Measurements from ENCODE around the gene SCCPDH.
A peak's percentile ranks its signal among the peaks of the same experiment; 100 is the strongest.
"Not testable (repeated sequence)": the region's sequence is repeated elsewhere in the genome, so short reads cannot be mapped to it uniquely, and the experiment has no call there.

SCCPDH gene

GRCh38 chr1:246801241-246802020, 77.2 kb downstream of the SCCPDH start:
- no peaks in the 10 kb centered on the region for H3K27me3 ChIP-seq (ENCODE audit: control insufficient read depth, insufficient read depth, low read length)
- H3K4me1 ChIP-seq (ENCODE audit: control insufficient read depth, insufficient read depth, low read length) = peaks cover 12% of the 10 kb centered on the region
- H3K4me3 ChIP-seq (ENCODE audit: low read depth, low read length) = no peak overlapping the region
- no peaks in the 10 kb centered on the region for H3K36me3 ChIP-seq (ENCODE audit: control insufficient read depth, insufficient read depth, low read length)
- H3K9ac ChIP-seq (ENCODE audit: low read length) = no peak overlapping the region
- no peaks in the 10 kb centered on the region for H3K9me3 ChIP-seq (ENCODE audit: control insufficient read depth, insufficient read depth, low read depth, low read length)
- no peak overlapping the region for H3K27ac ChIP-seq (ENCODE audit: low read depth, low read length)

GRCh38 chr1:246803373-246803772, 79.2 kb downstream of the SCCPDH start:
- no peaks in the 10 kb centered on the region for H3K9me3 ChIP-seq (ENCODE audit: control insufficient read depth, insufficient read depth, low read depth, low read length)
- no peak overlapping the region for H3K9ac ChIP-seq (ENCODE audit: low read length)
- H3K4me1 ChIP-seq (ENCODE audit: control insufficient read depth, insufficient read depth, low read length) = peaks cover 16% of the 10 kb centered on the region
- H3K4me3 ChIP-seq (ENCODE audit: low read depth, low read length) = no peak overlapping the region
- no peak overlapping the region for H3K27ac ChIP-seq (ENCODE audit: low read depth, low read length)
- H3K27me3 ChIP-seq (ENCODE audit: control insufficient read depth, insufficient read depth, low read length) = no peaks in the 10 kb centered on the region
- H3K36me3 ChIP-seq (ENCODE audit: control insufficient read depth, insufficient read depth, low read length) = no peaks in the 10 kb centered on the region

- Histone ChIP-seq H3K9ac (ENCODE audit: low read length) (no peak overlapping the region), H3K4me1 (ENCODE audit: control insufficient read depth, insufficient read depth, low read length) (peaks cover 11% of the 10 kb centered on the region), H3K9me3 (ENCODE audit: control insufficient read depth, insufficient read depth, low read depth, low read length) (no peaks in the 10 kb centered on the region), H3K27me3 (ENCODE audit: control insufficient read depth, insufficient read depth, low read length) (no peaks in the 10 kb centered on the region), H3K27ac (ENCODE audit: low read depth, low read length) (no peak overlapping the region), H3K36me3 (ENCODE audit: control insufficient read depth, insufficient read depth, low read length) (no peaks in the 10 kb centered on the region), H3K4me3 (ENCODE audit: low read depth, low read length) (no peak overlapping the region)
Observed at GRCh38 chr1:246803883-246804282, 79.7 kb downstream of the SCCPDH start.

- H3K4me3 ChIP-seq (ENCODE audit: low read depth, low read length) = no peak overlapping the region
- no peaks in the 10 kb centered on the region for H3K27me3 ChIP-seq (ENCODE audit: control insufficient read depth, insufficient read depth, low read length)
- H3K36me3 ChIP-seq (ENCODE audit: control insufficient read depth, insufficient read depth, low read length) = no peaks in the 10 kb centered on the region
- H3K27ac ChIP-seq (ENCODE audit: low read depth, low read length) = no peak overlapping the region
- H3K9me3 ChIP-seq (ENCODE audit: control insufficient read depth, insufficient read depth, low read depth, low read length) = peaks cover 8% of the 10 kb centered on the region; the same call in 1 of the 2 replicates
- no peak overlapping the region for H3K9ac ChIP-seq (ENCODE audit: low read length)
- peaks cover 4% of the 10 kb centered on the region; the same call in 1 of the 2 replicates for H3K4me1 ChIP-seq (ENCODE audit: control insufficient read depth, insufficient read depth, low read length)
Observed at GRCh38 chr1:246805135-246805716, 81.0 kb downstream of the SCCPDH start.

GRCh38 chr1:246809473-246809872, 85.3 kb downstream of the SCCPDH start:
- H3K9ac ChIP-seq (ENCODE audit: low read length) = no peak overlapping the region
- no peaks in the 10 kb centered on the region for H3K27me3 ChIP-seq (ENCODE audit: control insufficient read depth, insufficient read depth, low read length)
- H3K9me3 ChIP-seq (ENCODE audit: control insufficient read depth, insufficient read depth, low read depth, low read length) = peaks cover 8% of the 10 kb centered on the region; the same call in 1 of the 2 replicates
- H3K4me1 ChIP-seq (ENCODE audit: control insufficient read depth, insufficient read depth, low read length) = peaks cover 14% of the 10 kb centered on the region
- no peak overlapping the region for H3K27ac ChIP-seq (ENCODE audit: low read depth, low read length)
- H3K36me3 ChIP-seq (ENCODE audit: control insufficient read depth, insufficient read depth, low read length) = no peaks in the 10 kb centered on the region
- H3K4me3 ChIP-seq (ENCODE audit: low read depth, low read length) = no peak overlapping the region

- Histone ChIP-seq H3K27me3 (ENCODE audit: control insufficient read depth, insufficient read depth, low read length) (no peaks in the 10 kb centered on the region), H3K27ac (ENCODE audit: low read depth, low read length) (peak overlapping the region; percentile 65; the same call in 1 of the 2 replicates), H3K4me1 (ENCODE audit: control insufficient read depth, insufficient read depth, low read length) (peaks cover 14% of the 10 kb centered on the region), H3K9ac (ENCODE audit: low read length) (no peak overlapping the region), H3K4me3 (ENCODE audit: low read depth, low read length) (no peak overlapping the region), H3K36me3 (ENCODE audit: control insufficient read depth, insufficient read depth, low read length) (no peaks in the 10 kb centered on the region), H3K9me3 (ENCODE audit: control insufficient read depth, insufficient read depth, low read depth, low read length) (peaks cover 8% of the 10 kb centered on the region; the same call in 1 of the 2 replicates)
Observed at GRCh38 chr1:246811985-246812384, 87.8 kb downstream of the SCCPDH start.

GRCh38 chr1:246813325-246813724, 89.1 kb downstream of the SCCPDH start:
- peak overlapping the region; percentile 59 for H3K9ac ChIP-seq (ENCODE audit: low read length)
- H3K36me3 ChIP-seq (ENCODE audit: control insufficient read depth, insufficient read depth, low read length); H3K4me3 ChIP-seq (ENCODE audit: low read depth, low read length); H3K4me1 ChIP-seq (ENCODE audit: control insufficient read depth, insufficient read depth, low read length); H3K27ac ChIP-seq (ENCODE audit: low read depth, low read length); H3K9me3 ChIP-seq (ENCODE audit: control insufficient read depth, insufficient read depth, low read depth, low read length); H3K27me3 ChIP-seq (ENCODE audit: control insufficient read depth, insufficient read depth, low read length): not testable (repeated sequence)

- Histone ChIP-seq H3K36me3 (ENCODE audit: control insufficient read depth, insufficient read depth, low read length) (no peaks in the 10 kb centered on the region), H3K4me1 (ENCODE audit: control insufficient read depth, insufficient read depth, low read length) (peaks cover 10% of the 10 kb centered on the region), H3K9me3 (ENCODE audit: control insufficient read depth, insufficient read depth, low read depth, low read length) (no peaks in the 10 kb centered on the region), H3K27ac (ENCODE audit: low read depth, low read length) (no peak overlapping the region), H3K9ac (ENCODE audit: low read length) (no peak overlapping the region), H3K4me3 (ENCODE audit: low read depth, low read length) (no peak overlapping the region), H3K27me3 (ENCODE audit: control insufficient read depth, insufficient read depth, low read length) (no peaks in the 10 kb centered on the region)
Observed at GRCh38 chr1:246814890-246815289, 90.7 kb downstream of the SCCPDH start.

- Histone ChIP-seq H3K36me3 (ENCODE audit: control insufficient read depth, insufficient read depth, low read length) (no peaks in the 10 kb centered on the region), H3K4me3 (ENCODE audit: low read depth, low read length) (no peak overlapping the region), H3K4me1 (ENCODE audit: control insufficient read depth, insufficient read depth, low read length) (peaks cover 10% of the 10 kb centered on the region), H3K27me3 (ENCODE audit: control insufficient read depth, insufficient read depth, low read length) (no peaks in the 10 kb centered on the region), H3K9me3 (ENCODE audit: control insufficient read depth, insufficient read depth, low read depth, low read length) (no peaks in the 10 kb centered on the region), H3K9ac (ENCODE audit: low read length) (no peak overlapping the region), H3K27ac (ENCODE audit: low read depth, low read length) (no peak overlapping the region)
Observed at GRCh38 chr1:246815693-246816270, 91.6 kb downstream of the SCCPDH start.

Measured in HUES6 (cell line).